HepG2 (cell line): ENCODE data around the gene MAP3K8.

Source experiments
- ATF7 ChIP-seq, 2 experiments: fragments of 450-650 bp in 1 of 2; sonication (generic) in 1 of 2; formaldehyde crosslinking in 1 of 2; IDR thresholded peaks; 2 replicates each; pipeline versions ENCODE4 v1.4.0 to v1.6.1; 2016 to 2020; ENCODE audit warnings: antibody characterized with exemption in 1 of 2, mild to moderate bottlenecking in 1 of 2, missing genetic modification reagents in 1 of 2
- HNF4G ChIP-seq, 2 experiments: sonication (generic) in 1 of 2; formaldehyde crosslinking in 1 of 2; IDR thresholded peaks; 2 replicates each; pipeline versions ENCODE4 v1.4.0 to v1.6.1; 2011 to 2020; ENCODE audit warnings: borderline replicate concordance in 2 of 2, low read depth in 2 of 2, mild to moderate bottlenecking in 2 of 2, low read length in 1 of 2, missing genetic modification reagents in 1 of 2, moderate library complexity in 1 of 2
- NR2F2 ChIP-seq: IDR thresholded peaks from 2 replicates; pipeline ENCODE4 v1.6.1; 2012; ENCODE audit warnings: low read depth, inconsistent platforms, borderline replicate concordance
- SMAD1 ChIP-seq: sonication (generic); formaldehyde crosslinking; IDR thresholded peaks from 2 replicates; pipeline ENCODE4 v1.4.0; 2020; ENCODE audit warnings: missing genetic modification reagents, low read depth, mild to moderate bottlenecking, borderline replicate concordance
- USF2 ChIP-seq, 2 experiments: sonication (generic) in 1 of 2; formaldehyde crosslinking in 1 of 2; IDR thresholded peaks; 2 replicates each; pipeline versions ENCODE4 v1.5.1 to v1.6.1; 2011 to 2020; ENCODE audit warnings: borderline replicate concordance in 1 of 2, low read depth in 1 of 2, low read length in 1 of 2, mild to moderate bottlenecking in 1 of 2, missing genetic modification reagents in 1 of 2, moderate library complexity in 1 of 2
- ZFP91 ChIP-seq: sonication (generic); formaldehyde crosslinking; IDR thresholded peaks from 2 replicates; pipeline ENCODE4 v1.9.0; 2022; ENCODE audit warnings: missing genetic modification reagents, mild to moderate bottlenecking, borderline replicate concordance

- TF ChIP-seq NR2F2: no peak
- TF ChIP-seq ZFP91: no peak
- no peak for TF ChIP-seq ATF7 (IDR thresholded peaks at IDR 0.05)
- TF ChIP-seq ATF7 (CRISPR knock-in tag; IDR thresholded peaks at IDR 0.05): no peak
- no peak for TF ChIP-seq HNF4G (IDR thresholded peaks at IDR 0.05; ENCODE audit: borderline replicate concordance, low read depth, low read length)
- no peak for TF ChIP-seq HNF4G (CRISPR knock-in tag; IDR thresholded peaks at IDR 0.05; ENCODE audit: borderline replicate concordance, low read depth)
- TF ChIP-seq SMAD1 (CRISPR knock-in tag): no peak
- TF ChIP-seq USF2 (IDR thresholded peaks at IDR 0.05; ENCODE audit: low read depth, low read length): no peak
- TF ChIP-seq USF2 (CRISPR knock-in tag; IDR thresholded peaks at IDR 0.05; ENCODE audit: borderline replicate concordance): no peak
Measured at GRCh38 chr10:30415593-30415992, 18.4 kb upstream of the MAP3K8 start.
